Measurements from ENCODE around the gene LRRC71. TPM values are rescaled to one million over a fixed set of nuclear protein-coding genes. Genes with fewer than 3 reads are reported as not detected.

The LRRC71 gene
- total and polyA plus RNA-seq, 2 of the 13 experiments (the other 11 are each of a cell fraction or from before 2014, with no cell fraction given): not detected

- TF ChIP-seq ZNF512 (CRISPR knock-in tag; IDR thresholded peaks at IDR 0.05): peak; percentile 87; the same call in 1 of the 2 replicates
- TF ChIP-seq XRCC5 (optimal IDR thresholded peaks at IDR 0.05; ENCODE audit: low read length): peak; percentile 51
- 0 out of 2 replicates have a peak, but pooled peaks have one; percentile 17 for TF ChIP-seq THRA (CRISPR knock-in tag; IDR thresholded peaks at IDR 0.05; ENCODE audit: borderline replicate concordance)
- TF ChIP-seq ZNF124 (CRISPR knock-in tag; IDR thresholded peaks at IDR 0.05): no peak
- TF ChIP-seq KDM2A (CRISPR knock-in tag; IDR thresholded peaks at IDR 0.05; ENCODE audit: borderline replicate concordance, low read depth): peak; percentile 66; the same call in 1 of the 2 replicates
- TF ChIP-seq TEAD3 (CRISPR knock-in tag; optimal IDR thresholded peaks at IDR 0.05; ENCODE audit: borderline replicate concordance): no peak
- no peak for TF ChIP-seq ZNF766 (CRISPR knock-in tag; IDR thresholded peaks at IDR 0.05; ENCODE audit: borderline replicate concordance)
- TF ChIP-seq HMGXB4 (CRISPR knock-in tag; IDR thresholded peaks at IDR 0.05; ENCODE audit: borderline replicate concordance in 1 of 2, low read depth in 1 of 2): peak; percentile 60 to 72; a peak in 2 of 4 replicates
- TF ChIP-seq E2F5 (CRISPR knock-in tag; conservative IDR thresholded peaks at IDR 0.05): no peak
- peak; percentile 63 for TF ChIP-seq HNRNPLL (IDR thresholded peaks at IDR 0.05; ENCODE audit: low read depth, low read length, poor library complexity, severe bottlenecking)
- 0 out of 2 replicates have a peak, but pooled peaks have one; percentile 12 for TF ChIP-seq GATAD2A (CRISPR knock-in tag; IDR thresholded peaks at IDR 0.05)
- TF ChIP-seq KDM3A (CRISPR knock-in tag; IDR thresholded peaks at IDR 0.05; ENCODE audit: low read depth): peak; percentile 32; the same call in 1 of the 2 replicates
- TF ChIP-seq ZNF234 (CRISPR knock-in tag; conservative IDR thresholded peaks at IDR 0.05): no peak
- no peak for TF ChIP-seq SKI (IDR thresholded peaks at IDR 0.05; ENCODE audit: partially characterized antibody)
- TF ChIP-seq NFE2 (CRISPR knock-in tag; IDR thresholded peaks at IDR 0.05): no peak
- no peak for TF ChIP-seq ONECUT2 (CRISPR knock-in tag; IDR thresholded peaks at IDR 0.05)
- TF ChIP-seq ZNF280B (CRISPR knock-in tag; IDR thresholded peaks at IDR 0.05; ENCODE audit: borderline replicate concordance): peak; percentile 35; the same call in 1 of the 2 replicates
- no peak for TF ChIP-seq AKAP8 (CRISPR knock-in tag; IDR thresholded peaks at IDR 0.05)
- TF ChIP-seq MYPOP (CRISPR knock-in tag; IDR thresholded peaks at IDR 0.05): 0 out of 2 replicates have a peak, but pooled peaks have one; percentile 21
These were observed 7.0 kb downstream of the LRRC71 start (continued) for GRCh38 chr1:156927215-156928042.

Data from HepG2 (cell line).